Astrocyte of the cerebellum (primary cell): ENCODE measurements around the gene HOXA10.

ENCODE experiments used
- DNase-seq: peaks from one replicate; pipeline ENCODE4 v3.0.0-alpha.2; 2011; ENCODE audit warnings: low read depth
- H3K4me3 ChIP-seq: 2 replicates; pipeline ENCODE4 v1.5.1; 2011; ENCODE audit warnings: mild to moderate bottlenecking, low read depth, low read length, moderate library complexity
- CTCF ChIP-seq: IDR thresholded peaks from 2 replicates; pipeline ENCODE4 v1.5.1; 2012; ENCODE audit warnings: low read length, low read depth, moderate library complexity, mild to moderate bottlenecking; ENCODE audit errors: missing control alignments
- in situ Hi-C: cut with HindIII; loops from 2 replicates; pipeline ENCODE4 v1.10.0; 2017; ENCODE audit warnings: low sequenced_read_pairs

The HOXA10 gene

GRCh38 chr7:27152816-27153442, 21.2 kb downstream of the HOXA10 start:
- DNase-seq: no peak
- no peak for TF ChIP-seq CTCF
- in situ Hi-C loops: loop anchor here (25.0 kb wide), 1 partner anchor 991 kb away; the partner anchor contains the start of gene NFE2L3
- no peak overlapping the region for H3K4me3 ChIP-seq

- no peak for TF ChIP-seq CTCF
- no peak for DNase-seq
- H3K4me3 ChIP-seq: no peak within 1 kb of the TSS
- in situ Hi-C loops: loop anchor here (25.0 kb wide), 1 partner anchor 990 kb away; the partner anchor contains the start of gene NFE2L3
These were observed 21.9 kb downstream of the HOXA10 start, which contains the start of gene HOXA3 for GRCh38 chr7:27151931-27152815. Gene HOXA3, minus strand, starts transcription at chr7:27152583. Its CDS starts 41,943 bp downstream, at chr7:27110640.

- no peak overlapping the region for H3K4me3 ChIP-seq
- in situ Hi-C loops: loop anchor here (25.0 kb wide), 1 partner anchor 989 kb away; the partner anchor contains the start of gene NFE2L3
- TF ChIP-seq CTCF: no peak
- DNase-seq: no peak
These were observed 22.7 kb downstream of the HOXA10 start for GRCh38 chr7:27151341-27151930.

GRCh38 chr7:27150568-27151340, 23.4 kb downstream of the HOXA10 start:
- H3K4me3 ChIP-seq: no peak overlapping the region
- peak; percentile 80 for TF ChIP-seq CTCF
- DNase-seq: no peak
- in situ Hi-C loops: loop anchor here (25.0 kb wide), 1 partner anchor 988 kb away; the partner anchor contains the start of gene NFE2L3

GRCh38 chr7:27149842-27150567, 24.1 kb downstream of the HOXA10 start:
- TF ChIP-seq CTCF: no peak
- in situ Hi-C loops: loop anchor here (25.0 kb wide), 1 partner anchor 988 kb away; the partner anchor contains the start of gene NFE2L3
- DNase-seq: no peak
- H3K4me3 ChIP-seq: no peak overlapping the region
